Measurements from ENCODE around the gene DENND6B. TPM values are rescaled to one million over a fixed set of nuclear protein-coding genes. Genes with fewer than 3 reads are reported as not detected.
A peak's percentile ranks its signal among the peaks of the same experiment; 100 is the strongest.

DENND6B gene
- total RNA-seq, 2 experiments from 2014 or later, result 4.2 to 4.7 TPM

- peaks cover 25% of the 10 kb centered on the region for H3K27me3 Mint-ChIP-seq
- DNase-seq, result peak; percentile 72
- H3K4me3 Mint-ChIP-seq, result peak within 1 kb of the TSS; percentile 67
- H3K27ac Mint-ChIP-seq, result no peak within 1 kb of the TSS
- peaks cover 9% of the 10 kb centered on the region for H3K4me1 Mint-ChIP-seq
- H3K9me3 Mint-ChIP-seq, result no peaks in the 10 kb centered on the region
- H3K36me3 Mint-ChIP-seq, result peaks cover 2% of the 10 kb centered on the region
Observed at GRCh38 chr22:50269970-50270665, 56.7 kb downstream of the DENND6B start, which contains the start of gene MAPK11. MAPK11 (minus strand) TSS chr22:50270380; CDS start chr22:50270292, 88 bp downstream.

DNA sequence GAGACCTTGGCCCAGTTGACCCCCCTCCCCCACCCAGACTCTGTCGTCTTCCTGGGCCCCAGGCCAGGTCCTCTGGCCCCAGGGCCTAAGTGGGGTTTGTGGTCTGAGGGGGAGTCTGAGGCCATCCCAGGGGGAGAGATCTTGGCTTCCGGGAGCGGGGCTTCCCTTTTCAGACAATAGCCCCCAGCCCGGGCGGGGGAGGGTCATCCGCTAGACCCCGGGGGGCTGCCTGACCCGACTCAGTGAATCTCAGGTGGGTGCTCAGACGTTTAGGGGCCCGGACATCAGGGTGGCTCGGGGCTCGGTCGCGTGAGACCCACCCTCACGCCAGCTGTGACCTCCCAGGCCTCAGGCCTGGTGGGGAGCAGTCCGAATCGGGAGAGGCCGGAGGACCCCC, 57.2 kb downstream of the DENND6B start:
- no peak for DNase-seq
- Mint-ChIP-seq H3K9me3 (no peaks in the 10 kb centered on the region), H3K27me3 (peaks cover 25% of the 10 kb centered on the region), H3K27ac (no peak overlapping the region), H3K4me1 (peaks cover 9% of the 10 kb centered on the region), H3K4me3 (peak overlapping the region; percentile 67), H3K36me3 (peaks cover 2% of the 10 kb centered on the region)

DNA sequence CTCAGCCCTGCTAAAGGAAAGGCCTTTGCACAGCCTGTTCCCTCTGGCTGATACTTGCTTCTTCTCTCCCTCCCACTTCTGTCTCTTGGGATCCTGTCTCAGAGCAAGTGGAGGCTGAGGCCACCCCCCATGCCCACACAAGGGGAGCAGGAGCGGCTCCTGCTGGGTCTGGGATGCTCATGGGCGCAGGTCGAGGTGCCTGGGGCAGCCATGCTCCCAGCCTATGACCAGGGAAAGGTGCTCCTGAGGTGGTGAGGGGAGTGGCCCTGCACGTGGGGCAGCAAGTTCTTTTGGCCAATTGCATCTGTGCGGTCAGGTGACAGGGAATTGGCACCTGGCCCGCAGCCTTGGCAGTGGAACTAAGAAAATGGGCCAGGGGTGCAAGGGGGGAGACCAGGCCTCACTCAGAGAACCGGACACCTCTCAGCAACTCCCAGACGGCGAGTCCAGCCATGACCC, 58.1 kb downstream of the DENND6B start:
- no peak for DNase-seq
- H3K9me3 Mint-ChIP-seq, result no peaks in the 10 kb centered on the region
- H3K4me3 Mint-ChIP-seq, result no peak overlapping the region
- no peak overlapping the region for H3K27ac Mint-ChIP-seq
- peaks cover 24% of the 10 kb centered on the region for H3K27me3 Mint-ChIP-seq
- H3K36me3 Mint-ChIP-seq, result no peaks in the 10 kb centered on the region
- H3K4me1 Mint-ChIP-seq, result peaks cover 7% of the 10 kb centered on the region

- H3K27me3 Mint-ChIP-seq, result peaks cover 25% of the 10 kb centered on the region
- H3K4me3 Mint-ChIP-seq, result no peak overlapping the region
- H3K9me3 Mint-ChIP-seq, result no peaks in the 10 kb centered on the region
- DNase-seq, result peak; percentile 64
- peaks cover 7% of the 10 kb centered on the region for H3K4me1 Mint-ChIP-seq
- H3K36me3 Mint-ChIP-seq, result no peaks in the 10 kb centered on the region
- H3K27ac Mint-ChIP-seq, result no peak overlapping the region
Observed at GRCh38 chr22:50267591-50268390, 59.0 kb downstream of the DENND6B start.

DNA sequence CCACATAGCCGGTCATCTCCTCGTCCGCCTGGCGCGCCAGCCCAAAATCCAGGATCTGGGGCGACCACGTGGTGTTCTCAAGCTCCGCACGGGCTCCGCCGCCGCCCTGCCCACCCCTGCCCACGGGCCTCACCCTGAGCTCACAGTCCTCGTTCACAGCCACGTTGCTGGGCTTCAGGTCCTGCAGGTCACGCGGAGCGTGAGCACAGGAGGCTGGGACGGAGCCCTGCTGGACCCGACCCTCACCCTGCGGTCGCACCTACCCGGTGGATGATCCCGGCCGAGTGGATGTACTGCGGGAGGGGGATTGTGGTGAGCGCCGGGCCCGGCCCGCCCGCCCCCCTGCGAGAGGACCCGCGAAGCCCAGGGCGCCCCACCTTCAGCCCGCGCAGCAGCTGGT, 59.8 kb downstream of the DENND6B start:
- peaks cover 12% of the 10 kb centered on the region for H3K4me1 Mint-ChIP-seq

GRCh38 chr22:50264946-50265669, 61.7 kb downstream of the DENND6B start:
- no peak overlapping the region for H3K4me3 Mint-ChIP-seq
- no peak overlapping the region for H3K27ac Mint-ChIP-seq
- H3K36me3 Mint-ChIP-seq, result no peaks in the 10 kb centered on the region
- H3K9me3 Mint-ChIP-seq, result no peaks in the 10 kb centered on the region
- peaks cover 32% of the 10 kb centered on the region for H3K27me3 Mint-ChIP-seq
- H3K4me1 Mint-ChIP-seq, result peaks cover 12% of the 10 kb centered on the region
- DNase-seq, result no peak

More for the DNA sequence above, 59.8 kb downstream of the DENND6B start:
- Mint-ChIP-seq H3K4me3 (no peak overlapping the region), H3K27ac (no peak overlapping the region), H3K36me3 (no peaks in the 10 kb centered on the region), H3K27me3 (peaks cover 27% of the 10 kb centered on the region), H3K9me3 (no peaks in the 10 kb centered on the region)
- no peak for DNase-seq

GRCh38 chr22:50264104-50264745, 62.6 kb downstream of the DENND6B start:
- H3K27me3 Mint-ChIP-seq, result peaks cover 41% of the 10 kb centered on the region
- DNase-seq, result no peak
- H3K4me1 Mint-ChIP-seq, result peaks cover 11% of the 10 kb centered on the region
- H3K4me3 Mint-ChIP-seq, result no peak overlapping the region
- no peaks in the 10 kb centered on the region for H3K36me3 Mint-ChIP-seq
- H3K9me3 Mint-ChIP-seq, result no peaks in the 10 kb centered on the region
- no peak overlapping the region for H3K27ac Mint-ChIP-seq

DNA sequence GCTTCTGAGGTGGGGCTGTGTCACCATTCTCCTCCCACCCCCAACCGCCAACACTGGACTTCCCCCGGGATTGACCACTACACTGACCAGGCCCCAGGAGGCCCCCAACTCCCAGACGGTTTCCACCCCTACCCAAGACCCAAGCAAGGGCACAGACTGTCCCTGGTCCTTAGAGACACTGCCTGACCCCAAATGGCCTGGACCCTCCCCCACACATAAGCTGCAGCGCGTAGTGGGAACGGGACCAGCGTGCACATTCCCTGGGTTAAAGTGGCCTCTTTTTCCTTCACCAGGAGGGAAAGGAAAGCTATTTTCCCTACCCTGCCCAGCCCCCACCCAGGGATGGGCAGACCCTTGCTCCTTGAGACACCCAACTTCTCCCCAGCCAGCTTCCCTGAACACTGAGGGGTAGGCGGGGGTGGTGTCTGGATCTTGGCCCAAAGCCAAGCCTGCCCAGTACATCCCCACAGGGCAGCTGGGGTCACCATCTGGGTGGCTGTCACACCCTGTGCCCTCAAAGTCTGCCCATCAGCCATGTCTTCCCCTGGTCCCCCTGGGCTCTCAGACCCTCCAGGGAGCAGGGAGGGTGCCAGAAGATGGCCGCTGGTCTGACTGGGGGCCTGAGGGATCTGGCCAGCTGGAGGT, 63.7 kb downstream of the DENND6B start:
- Mint-ChIP-seq H3K4me1 (peaks cover 6% of the 10 kb centered on the region), H3K36me3 (no peaks in the 10 kb centered on the region), H3K27me3 (peaks cover 41% of the 10 kb centered on the region), H3K9me3 (no peaks in the 10 kb centered on the region), H3K4me3 (no peak overlapping the region), H3K27ac (no peak overlapping the region)
- DNase-seq, result no peak

DNA sequence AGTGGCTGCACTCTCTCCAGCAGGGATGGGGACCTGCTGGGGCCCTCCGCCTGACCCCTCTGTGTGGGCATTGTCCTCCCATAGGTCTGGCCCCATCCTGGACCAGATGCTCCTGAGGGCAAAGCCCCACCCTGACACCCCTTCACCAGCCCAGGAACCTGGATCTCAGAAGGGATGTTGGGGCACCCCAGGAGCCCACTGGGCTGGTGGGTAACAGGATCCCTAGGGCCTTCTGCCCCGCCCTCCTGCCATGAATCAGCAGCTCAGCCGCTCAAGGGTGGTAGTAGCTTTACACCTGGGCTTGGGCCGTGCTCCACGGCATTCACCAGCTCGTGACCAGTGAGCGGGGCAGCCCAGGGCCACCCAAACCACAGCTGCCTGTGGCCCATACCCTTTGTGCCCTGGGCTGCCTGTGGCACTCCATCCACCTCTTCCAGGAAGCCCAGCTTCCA, 64.3 kb downstream of the DENND6B start:
- H3K4me3 Mint-ChIP-seq, result peak overlapping the region; percentile 61
- peaks cover 5% of the 10 kb centered on the region for H3K4me1 Mint-ChIP-seq
- H3K36me3 Mint-ChIP-seq, result no peaks in the 10 kb centered on the region
- no peak overlapping the region for H3K27ac Mint-ChIP-seq
- H3K9me3 Mint-ChIP-seq, result no peaks in the 10 kb centered on the region
- DNase-seq, result no peak
- H3K27me3 Mint-ChIP-seq, result peaks cover 39% of the 10 kb centered on the region

DNA sequence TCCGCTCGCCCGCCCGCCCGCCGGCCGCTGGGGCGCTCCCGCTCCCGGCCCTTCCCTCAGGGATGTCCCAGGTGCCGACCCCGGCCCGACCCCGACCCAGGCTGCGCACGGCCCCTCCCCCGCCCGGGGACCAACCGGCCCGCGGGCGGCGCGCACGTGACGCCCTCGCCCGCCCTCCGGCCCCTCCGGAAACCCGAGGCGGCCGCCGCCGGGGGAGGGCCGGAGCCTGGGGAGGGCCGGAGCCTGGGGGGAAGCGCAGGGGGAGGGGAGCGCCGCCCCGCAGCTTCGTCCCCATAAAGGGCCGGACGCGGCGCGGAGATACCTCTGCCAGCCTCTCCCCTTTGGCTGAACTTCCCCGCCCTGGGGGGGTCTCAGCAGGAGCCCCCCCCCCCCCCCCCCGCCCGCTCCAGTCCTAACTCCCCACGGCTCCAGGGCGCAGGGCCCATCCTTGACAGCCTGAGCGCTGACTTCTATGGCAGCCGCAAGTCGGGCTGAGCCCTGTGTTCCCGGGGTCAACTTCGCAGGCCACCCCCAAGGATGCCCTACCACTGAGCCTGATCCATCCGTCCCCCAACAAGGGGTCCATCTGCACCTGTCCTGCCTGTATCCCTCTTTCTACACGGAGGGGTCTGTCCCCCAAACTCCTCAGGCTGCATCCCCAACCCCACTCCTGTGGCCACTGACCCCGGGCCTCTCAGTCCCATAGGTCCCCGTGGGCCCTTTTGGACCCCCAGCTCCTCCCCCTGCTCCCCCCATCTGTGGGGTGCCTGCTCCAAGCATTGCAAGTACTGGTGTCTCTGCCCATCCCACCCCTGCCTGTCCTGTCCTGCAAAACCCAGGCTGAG, 65.0 kb downstream of the DENND6B start, which contains the start of gene MAPK12:
TSS of gene MAPK12 (minus strand) at position 69 of the 845 bp plus-strand sequence. CDS start 174 bp downstream, outside the sequence.
- no peaks in the 10 kb centered on the region for H3K36me3 Mint-ChIP-seq

DNA sequence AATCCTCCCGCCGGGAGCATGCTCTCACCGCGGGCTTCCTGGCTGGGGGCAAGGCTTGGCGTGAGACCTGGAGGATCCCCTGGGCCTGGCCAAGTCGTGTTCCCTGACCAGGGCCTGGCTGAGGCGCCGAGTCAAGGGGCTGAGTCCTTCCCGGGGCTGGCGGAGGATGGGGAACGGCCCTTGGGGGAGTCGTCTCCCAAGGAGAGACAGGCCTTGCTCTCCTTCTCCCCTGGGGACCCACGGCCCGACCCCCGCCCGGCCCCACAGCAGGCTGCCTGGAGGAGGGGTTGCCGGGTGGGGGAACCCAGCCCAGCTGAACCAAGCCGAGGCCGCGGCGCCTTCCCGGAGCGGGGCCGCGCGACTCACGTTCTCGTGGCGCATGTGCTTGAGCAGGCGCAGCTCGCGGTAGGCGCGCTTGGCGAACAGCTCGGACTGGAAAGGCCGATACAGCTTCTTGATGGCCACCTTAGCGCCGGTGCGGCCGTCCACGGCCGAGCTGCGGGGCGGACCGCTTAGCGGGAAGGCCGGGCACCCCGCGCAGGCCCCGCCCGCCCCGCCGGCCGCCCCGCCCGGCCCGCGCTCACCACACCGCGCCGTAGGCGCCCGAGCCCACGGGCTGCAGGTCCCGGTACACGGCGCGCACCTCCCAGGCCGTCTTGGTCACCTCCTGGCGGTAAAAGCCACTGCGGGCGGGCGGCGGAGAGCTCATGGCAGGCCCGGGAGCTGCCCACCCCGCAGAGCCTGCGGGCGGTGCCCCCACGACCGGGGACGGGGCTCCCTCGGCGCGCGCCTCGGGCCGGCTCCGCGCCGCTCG, 65.8 kb downstream of the DENND6B start:
- Mint-ChIP-seq H3K36me3 (no peaks in the 10 kb centered on the region), H3K4me3 (peak overlapping the region; percentile 7), H3K4me1 (peaks cover 5% of the 10 kb centered on the region), H3K27me3 (peaks cover 39% of the 10 kb centered on the region), H3K9me3 (no peaks in the 10 kb centered on the region), H3K27ac (no peak overlapping the region)
- DNase-seq, result peak; percentile 57

More for the DNA sequence above, 65.0 kb downstream of the DENND6B start, which contains the start of gene MAPK12:
- no peak for DNase-seq
- Mint-ChIP-seq H3K27ac (no peak within 1 kb of the TSS), H3K27me3 (peaks cover 39% of the 10 kb centered on the region), H3K4me1 (peaks cover 5% of the 10 kb centered on the region), H3K9me3 (no peaks in the 10 kb centered on the region), H3K4me3 (peak within 1 kb of the TSS; percentile 61)

- Mint-ChIP-seq H3K9me3 (no peaks in the 10 kb centered on the region), H3K27me3 (peaks cover 39% of the 10 kb centered on the region), H3K4me3 (peak overlapping the region; percentile 7), H3K27ac (no peak overlapping the region), H3K36me3 (no peaks in the 10 kb centered on the region), H3K4me1 (peaks cover 5% of the 10 kb centered on the region)
- DNase-seq, result no peak
Observed at GRCh38 chr22:50260434-50260800, 66.4 kb downstream of the DENND6B start.

GRCh38 chr22:50259302-50259701, 67.5 kb downstream of the DENND6B start:
- DNase-seq, result no peak
- Mint-ChIP-seq H3K27ac (no peak overlapping the region), H3K36me3 (no peaks in the 10 kb centered on the region), H3K4me1 (peaks cover 5% of the 10 kb centered on the region), H3K9me3 (no peaks in the 10 kb centered on the region), H3K27me3 (peaks cover 36% of the 10 kb centered on the region), H3K4me3 (no peak overlapping the region)
